Umbilical cord (tissue), 2 donors: Measurements from ENCODE around the gene RAB31. TPM values are rescaled to one million over a fixed set of nuclear protein-coding genes. Genes with fewer than 3 reads are reported as not detected.

Experiments used
- DNase-seq: peaks from one replicate; pipeline ENCODE4 v3.0.0-alpha.2; 2015; ENCODE audit warnings: low spot score
- total RNA-seq: library from RNA; depleted of rRNA; stranded (reverse); fragments of >200 nt; gene quantifications from one replicate; pipeline ENCODE4 v1.2.3, GENCODE V29; 2014; ENCODE audit warnings: low replicate concordance; ENCODE audit not compliant: insufficient read depth

RAB31 gene
- total RNA-seq, 1 donor from 2014 or later = 41.7 TPM

GRCh38 chr18:9787712-9788111 is 79.6 kb downstream of the RAB31 start:
- DNase-seq = no peak

- DNase-seq = no peak
These were observed 80.0 kb downstream of the RAB31 start for GRCh38 chr18:9788140-9788539.

GRCh38 chr18:9788860-9789259 is 80.8 kb downstream of the RAB31 start:
- DNase-seq = no peak

GRCh38 chr18:9790261-9790660 is 82.2 kb downstream of the RAB31 start:
- no peak for DNase-seq

- DNase-seq = no peak
These were observed 83.9 kb downstream of the RAB31 start for GRCh38 chr18:9791991-9792390.

GRCh38 chr18:9792565-9793245 is 84.6 kb downstream of the RAB31 start:
- no peak for DNase-seq

- DNase-seq = no peak
These were observed 87.9 kb downstream of the RAB31 start for GRCh38 chr18:9796011-9796410.

- DNase-seq = no peak
These were observed 88.9 kb downstream of the RAB31 start for GRCh38 chr18:9796935-9797549.

GRCh38 chr18:9802175-9803062 is 94.3 kb downstream of the RAB31 start:
- DNase-seq = no peak

- peak; percentile 44 for DNase-seq
These were observed 95.1 kb downstream of the RAB31 start for GRCh38 chr18:9803063-9803697.

GRCh38 chr18:9803698-9804516 is 95.8 kb downstream of the RAB31 start:
- peak; percentile 50 for DNase-seq

- no peak for DNase-seq
These were observed 96.5 kb downstream of the RAB31 start for GRCh38 chr18:9804517-9805104.

- no peak for DNase-seq
These were observed 98.8 kb downstream of the RAB31 start for GRCh38 chr18:9806905-9807304.

GRCh38 chr18:9808295-9809241 is 100.5 kb downstream of the RAB31 start:
- DNase-seq = peak; percentile 35

- DNase-seq = no peak
These were observed 101.6 kb downstream of the RAB31 start for GRCh38 chr18:9809697-9810096.

- no peak for DNase-seq
These were observed 102.2 kb downstream of the RAB31 start for GRCh38 chr18:9810299-9810698.

GRCh38 chr18:9810994-9811705 is 103.0 kb downstream of the RAB31 start:
- no peak for DNase-seq

- no peak for DNase-seq
These were observed 103.9 kb downstream of the RAB31 start for GRCh38 chr18:9811978-9812377.

- DNase-seq = no peak
These were observed 106.3 kb downstream of the RAB31 start for GRCh38 chr18:9814431-9814830.
